HG02870 (cell line): ENCODE data around the gene CHST3.
"Not testable (repeated sequence)": the region's sequence is repeated elsewhere in the genome, so short reads cannot be mapped to it uniquely, and the experiment has no call there.

Experiments used
- ATAC-seq: cut with Tn5 transposase; IDR thresholded peaks from one replicate; pipeline ENCODE4 v1.9.1; 2021; ENCODE audit warnings: mild to moderate bottlenecking, moderate library complexity; ENCODE audit not compliant: unreplicated experiment

Gene CHST3

GRCh38 chr10:71985542-71986250 is 21.5 kb downstream of the CHST3 start:
- peak; percentile 49 for ATAC-seq

- not testable (repeated sequence) for ATAC-seq
Observed at GRCh38 chr10:71988895-71989294, 24.7 kb downstream of the CHST3 start.

GRCh38 chr10:71989661-71990454 is 25.7 kb downstream of the CHST3 start:
- ATAC-seq: no peak

GRCh38 chr10:71990706-71991269 is 26.6 kb downstream of the CHST3 start:
- ATAC-seq: no peak

GRCh38 chr10:71995449-71995848 is 31.3 kb downstream of the CHST3 start:
- no peak for ATAC-seq

- ATAC-seq: no peak
Observed at GRCh38 chr10:71995887-71996575, 31.8 kb downstream of the CHST3 start.

- ATAC-seq: no peak
Observed at GRCh38 chr10:71996592-71997371, 32.6 kb downstream of the CHST3 start.

GRCh38 chr10:71998119-71998839 is 34.1 kb downstream of the CHST3 start:
- no peak for ATAC-seq

- no peak for ATAC-seq
Observed at GRCh38 chr10:71998840-71999194, 34.6 kb downstream of the CHST3 start.

GRCh38 chr10:71999360-72000072 is 35.3 kb downstream of the CHST3 start:
- ATAC-seq: no peak

- no peak for ATAC-seq
Observed at GRCh38 chr10:72000073-72001032, 36.2 kb downstream of the CHST3 start.

- ATAC-seq: no peak
Observed at GRCh38 chr10:72001033-72001395, 36.8 kb downstream of the CHST3 start.

- no peak for ATAC-seq
Observed at GRCh38 chr10:72002354-72003295, 38.4 kb downstream of the CHST3 start.

GRCh38 chr10:72006026-72006425 is 41.8 kb downstream of the CHST3 start:
- ATAC-seq: no peak

- no peak for ATAC-seq
Observed at GRCh38 chr10:72007246-72007892, 43.2 kb downstream of the CHST3 start.

GRCh38 chr10:72008096-72008981 is 44.1 kb downstream of the CHST3 start:
- no peak for ATAC-seq
